ENCODE results near the gene SNUPN.

SNUPN gene

GRCh38 chr15:75625542-75626347, at the start of gene SNUPN:
TSS of gene SNUPN (minus strand) at chr15:75625725. CDS start at chr15:75621051, 4,674 bp downstream.
- peak; percentile 39 for DNase-seq

GRCh38 chr15:75674366-75674765, 48.8 kb upstream of the SNUPN start:
- DNase-seq = no peak

GRCh38 chr15:75673426-75674235, 48.1 kb upstream of the SNUPN start:
- DNase-seq = no peak

- no peak for DNase-seq
Measured at GRCh38 chr15:75672646-75673425, 47.3 kb upstream of the SNUPN start.

GRCh38 chr15:75671730-75672602, 46.4 kb upstream of the SNUPN start:
- no peak for DNase-seq

GRCh38 chr15:75669879-75670212, 44.3 kb upstream of the SNUPN start:
- DNase-seq = no peak

GRCh38 chr15:75669191-75669878, 43.8 kb upstream of the SNUPN start:
- no peak for DNase-seq

- DNase-seq = no peak
Measured at GRCh38 chr15:75666823-75667501, 41.4 kb upstream of the SNUPN start.

- DNase-seq = no peak
Measured at GRCh38 chr15:75663931-75664421, 38.5 kb upstream of the SNUPN start.

GRCh38 chr15:75662823-75663519, 37.4 kb upstream of the SNUPN start:
- DNase-seq = no peak

GRCh38 chr15:75661756-75662140, 36.2 kb upstream of the SNUPN start:
- DNase-seq = no peak

- no peak for DNase-seq
Measured at GRCh38 chr15:75661100-75661755, 35.7 kb upstream of the SNUPN start.

- no peak for DNase-seq
Measured at GRCh38 chr15:75659928-75660645, 34.6 kb upstream of the SNUPN start.

GRCh38 chr15:75659141-75659771, 33.7 kb upstream of the SNUPN start:
- DNase-seq = no peak

- no peak for DNase-seq
Measured at GRCh38 chr15:75656813-75657212, 31.3 kb upstream of the SNUPN start.

- DNase-seq = no peak
Measured at GRCh38 chr15:75656331-75656730, 30.8 kb upstream of the SNUPN start.

- peak; percentile 51 for DNase-seq
Measured at GRCh38 chr15:75655931-75656330, 30.4 kb upstream of the SNUPN start.

- no peak for DNase-seq
Measured at GRCh38 chr15:75654201-75654907, 28.8 kb upstream of the SNUPN start.
